ENCODE results near the gene HBE1. TPM values are rescaled to one million over a fixed set of nuclear protein-coding genes. Genes with fewer than 3 reads are reported as not detected.
A peak's percentile ranks its signal among the peaks of the same experiment; 100 is the strongest.

The HBE1 gene
- total and polyA plus RNA-seq, 9 of the 15 experiments (the other 6 are each of a cell fraction or from before 2014, with no cell fraction given), result 612 to 10,250 (median 2,181) TPM

GRCh38 chr11:5293028-5293427 lies 23.3 kb upstream of the HBE1 start:
- Histone ChIP-seq H3K36me3 (ENCODE audit: control insufficient read depth, insufficient read depth, low read length) (peaks cover 38% of the 10 kb centered on the region), H3K79me2 (ENCODE audit: control insufficient read depth, insufficient read depth, low read length) (peaks cover 52% of the 10 kb centered on the region), H3K27ac (ENCODE audit: extremely low read depth, low read depth, low read length) (peak overlapping the region; percentile 32; the same call in 2 of the 3 replicates), H3K4me3 (no peak overlapping the region), H3K9me1 (ENCODE audit: control insufficient read depth, insufficient read depth, low read length) (no peaks in the 10 kb centered on the region), H3K4me1 (replicated peaks in 1 of 2; ENCODE audit: control insufficient read depth in 2 of 2, insufficient read depth in 2 of 2, low read length in 2 of 2) (peaks cover 16 to 46% of the 10 kb centered on the region in 2 experiments; a peak in 4 of 5 replicates), H3K4me2 (ENCODE audit: insufficient read depth, low read length) (no peak overlapping the region), H4K20me1 (replicated peaks; ENCODE audit: control insufficient read depth, insufficient read depth, low read length) (no peaks in the 10 kb centered on the region), H2AFZ (ENCODE audit: low read depth, low read length) (no peak overlapping the region), H3K9me3 (replicated peaks; ENCODE audit: control insufficient read depth, insufficient read depth, low read depth, low read length) (peaks cover 2% of the 10 kb centered on the region; the same call in 1 of the 2 replicates), H3K27me3 (ENCODE audit: control insufficient read depth in 2 of 2, insufficient read depth in 2 of 2, low read length in 2 of 2) (no peaks in the 10 kb centered on the region), H3K9ac (ENCODE audit: insufficient read depth in 1 of 2, low read depth in 2 of 2, low read length in 2 of 2) (no peak overlapping the region)
- 70% methylated on average over 8 of the region's 8 CpGs for whole genome bisulfite sequencing (ENCODE audit: insufficient coverage, low coverage, missing lambda C conversion rate)
- POLR2A ChIA-PET, result no interaction called here
- FAIRE-seq (no peak), DNase-seq (ENCODE audit: extremely low read depth in 1 of 4, low spot score in 3 of 4) (no peak), ATAC-seq (no peak)
- CTCF ChIA-PET (ENCODE audit: low intra/inter-chr PET ratio), result no interaction called here
- in situ Hi-C loops (cut with MboI), result no loop called here
- intact Hi-C loops (cut with micrococcal nuclease), result loop anchor here (5.0 kb wide), 1 partner anchor 264 kb away; no protein-coding TSS in a partner anchor
- TSS peak; percentile 50 for BruUV-seq (replicated peaks)
- no peak for TF ChIP-seq TGIF2 (CRISPR knock-in tag; IDR thresholded peaks at IDR 0.05)
- TF ChIP-seq CBX5 (IDR thresholded peaks at IDR 0.05; ENCODE audit: borderline replicate concordance, low read depth), result no peak
- no peak for TF ChIP-seq ZSCAN32 (CRISPR knock-in tag; IDR thresholded peaks at IDR 0.05)
- 0 out of 2 replicates have a peak, but pooled peaks have one; percentile 40 for TF ChIP-seq POLR2A (conservative IDR thresholded peaks at IDR 0.05)
- peak; percentile 19; the same call in 1 of the 2 replicates for TF ChIP-seq RAD51 (IDR thresholded peaks at IDR 0.05; ENCODE audit: borderline replicate concordance, low read depth)
- no peak for TF ChIP-seq DIDO1 (tag; IDR thresholded peaks at IDR 0.05; ENCODE audit: low read depth)
- no peak for TF ChIP-seq ZNF764 (CRISPR knock-in tag; IDR thresholded peaks at IDR 0.05; ENCODE audit: low read depth)
- TF ChIP-seq TARDBP (IDR thresholded peaks at IDR 0.05), result no peak
- TF ChIP-seq CBX8 (IDR thresholded peaks at IDR 0.05; ENCODE audit: borderline replicate concordance, extremely low read depth, low read depth, low read length, poor library complexity, severe bottlenecking), result no peak
- no peak for TF ChIP-seq SNIP1 (IDR thresholded peaks at IDR 0.05; ENCODE audit: low read depth)
- 0 out of 2 replicates have a peak, but pooled peaks have one; percentile 25 for TF ChIP-seq LCOR (CRISPR knock-in tag; IDR thresholded peaks at IDR 0.05)
- no peak for TF ChIP-seq NR2C2 (CRISPR knock-in tag; IDR thresholded peaks at IDR 0.05)
- no peak for TF ChIP-seq NR2C2 (tag; IDR thresholded peaks at IDR 0.05)
- no peak for TF ChIP-seq PURB (CRISPR knock-in tag; IDR thresholded peaks at IDR 0.05; ENCODE audit: low read depth)
- TF ChIP-seq, protein P1, sequence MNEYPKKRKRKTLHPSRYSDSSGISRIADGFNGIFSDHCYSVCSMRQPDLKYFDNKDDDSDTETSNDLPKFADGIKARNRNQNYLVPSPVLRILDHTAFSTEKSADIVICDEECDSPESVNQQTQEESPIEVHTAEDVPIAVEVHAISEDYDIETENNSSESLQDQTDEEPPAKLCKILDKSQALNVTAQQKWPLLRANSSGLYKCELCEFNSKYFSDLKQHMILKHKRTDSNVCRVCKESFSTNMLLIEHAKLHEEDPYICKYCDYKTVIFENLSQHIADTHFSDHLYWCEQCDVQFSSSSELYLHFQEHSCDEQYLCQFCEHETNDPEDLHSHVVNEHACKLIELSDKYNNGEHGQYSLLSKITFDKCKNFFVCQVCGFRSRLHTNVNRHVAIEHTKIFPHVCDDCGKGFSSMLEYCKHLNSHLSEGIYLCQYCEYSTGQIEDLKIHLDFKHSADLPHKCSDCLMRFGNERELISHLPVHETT (CRISPR knock-in tag; conservative IDR thresholded peaks at IDR 0.05 in 1 of 2, IDR thresholded peaks at IDR 0.05 in 1 of 2), result no peak
- no peak for TF ChIP-seq ZNF165 (CRISPR knock-in tag; IDR thresholded peaks at IDR 0.05; ENCODE audit: borderline replicate concordance)
- TF ChIP-seq NFIC (IDR thresholded peaks at IDR 0.05), result no peak
- TF ChIP-seq RFX1 (IDR thresholded peaks at IDR 0.05), result no peak
- no peak for TF ChIP-seq SMC3 (conservative IDR thresholded peaks at IDR 0.05; ENCODE audit: insufficient read depth, low read depth, low read length)
- no peak for TF ChIP-seq LARP7 (IDR thresholded peaks at IDR 0.05)
- no peak for TF ChIP-seq CSDE1 (IDR thresholded peaks at IDR 0.05)
- TF ChIP-seq SIN3A (IDR thresholded peaks at IDR 0.05; ENCODE audit: borderline replicate concordance in 2 of 2, control insufficient read depth in 1 of 2, low read depth in 2 of 2, low read length in 2 of 2), result no peak
- 0 out of 2 replicates have a peak, but pooled peaks have one; percentile 34 for TF ChIP-seq CBFA2T3 (IDR thresholded peaks at IDR 0.05)
- no peak for TF ChIP-seq ERF (CRISPR knock-in tag; IDR thresholded peaks at IDR 0.05)
- TF ChIP-seq ZNF75A (CRISPR knock-in tag; IDR thresholded peaks at IDR 0.05), result no peak
- no peak for TF ChIP-seq MAFK (IDR thresholded peaks at IDR 0.05; ENCODE audit: low read length)
- no peak for TF ChIP-seq MYNN (IDR thresholded peaks at IDR 0.05)
- no peak for TF ChIP-seq MYNN (CRISPR knock-in tag; IDR thresholded peaks at IDR 0.05)

All from K562 (cell line).